A673 (cell line): ENCODE measurements around the gene SAA4. TPM values are rescaled to one million over a fixed set of nuclear protein-coding genes. Genes with fewer than 3 reads are reported as not detected.
"Not testable (repeated sequence)": the region's sequence is repeated elsewhere in the genome, so short reads cannot be mapped to it uniquely, and the experiment has no call there.

Source experiments
- BruUV-seq: library from RNA; stranded (reverse); fragments of 400-500 nt; replicated peaks from 2 replicates; lab custom pipeline; 2021; lab: Mats Ljungman, UMichigan
- CTCF ChIA-PET: fragments of 300-600 bp; sonication (Branson Sonifier 250); formaldehyde crosslinking; loops from one replicate; lab custom pipeline; 2022; ENCODE audit warnings: antibody characterized with exemption; lab: Charles Lee
- POLR2A ChIA-PET: fragments of 300-600 bp; sonication (Branson Sonifier 250); formaldehyde crosslinking; loops from one replicate; lab custom pipeline; 2022; ENCODE audit warnings: antibody characterized with exemption; ENCODE audit not compliant: low non-redundant PET; lab: Charles Lee
- DNase-seq: peaks from one replicate; pipeline ENCODE4 v3.0.0-alpha.2; 2015; ENCODE audit warnings: low spot score
- H3K27ac ChIP-seq: fragments of 200-600 bp; sonication (generic); 2 replicates; pipeline ENCODE4 v1.5.1; 2016; ENCODE audit warnings: mixed run types, low read depth, mild to moderate bottlenecking, mixed read lengths, antibody characterized with exemption, low read length; ENCODE audit not compliant: poor library complexity, severe bottlenecking
- H3K27me3 ChIP-seq: fragments of 200-600 bp; sonication (generic); replicated peaks from 2 replicates; pipeline ENCODE4 v1.6.1; 2017; ENCODE audit warnings: mixed run types, low read depth, mild to moderate bottlenecking, mixed read lengths, antibody characterized with exemption, low read length; ENCODE audit not compliant: insufficient read depth, poor library complexity
- H3K36me3 ChIP-seq: fragments of 200-600 bp; sonication (generic); 2 replicates; pipeline ENCODE4 v1.6.1; 2016; ENCODE audit warnings: mixed run types, mild to moderate bottlenecking, mixed read lengths, antibody characterized with exemption, low read length; ENCODE audit not compliant: insufficient read depth, poor library complexity, severe bottlenecking
- H3K4me1 ChIP-seq: fragments of 200-600 bp; sonication (generic); 2 replicates; pipeline ENCODE4 v1.6.1; 2017; ENCODE audit warnings: mixed run types, mild to moderate bottlenecking, mixed read lengths, antibody characterized with exemption, low read length; ENCODE audit not compliant: insufficient read depth, poor library complexity, severe bottlenecking
- H3K4me3 ChIP-seq: fragments of 200-600 bp; sonication (generic); 2 replicates; pipeline ENCODE4 v1.5.1; 2016; ENCODE audit warnings: low read depth, mixed run types, mild to moderate bottlenecking, mixed read lengths, low read length; ENCODE audit not compliant: poor library complexity, severe bottlenecking
- H3K9me3 ChIP-seq: fragments of 200-600 bp; sonication (generic); 2 replicates; pipeline ENCODE4 v1.6.1; 2016; ENCODE audit warnings: mixed run types, low read depth, mild to moderate bottlenecking, mixed read lengths, antibody characterized with exemption, low read length; ENCODE audit not compliant: poor library complexity, severe bottlenecking
- EZH2 ChIP-seq: fragments of 200-600 bp; sonication (generic); IDR thresholded peaks from 2 replicates; pipeline ENCODE4 v1.6.1; 2017; ENCODE audit warnings: borderline replicate concordance, low read depth, mild to moderate bottlenecking, mixed read lengths, antibody characterized with exemption, low read length; ENCODE audit not compliant: poor library complexity, severe bottlenecking
- intact Hi-C: fragments of 100-400 bp; cut with micrococcal nuclease; formaldehyde crosslinking; loops from one replicate; pipeline ENCODE4 v1.10.0; 2022; ENCODE audit not compliant: unreplicated experiment
- total RNA-seq: library from RNA; stranded (reverse); gene quantifications from 2 replicates; pipeline ENCODE4 v1.2.3, GENCODE V29; 2021
- TF ChIP-seq, protein P1 (sequence below): fragments of 300-800, 200-600 bp; sonication (generic); conservative IDR thresholded peaks from 2 replicates; pipeline ENCODE4 v1.5.1; 2017; ENCODE audit warnings: low read depth, mild to moderate bottlenecking, antibody characterized with exemption, low read length, moderate library complexity, mixed read lengths

Gene SAA4
- total RNA-seq, 1 experiment from 2014 or later, result not detected

DNA sequence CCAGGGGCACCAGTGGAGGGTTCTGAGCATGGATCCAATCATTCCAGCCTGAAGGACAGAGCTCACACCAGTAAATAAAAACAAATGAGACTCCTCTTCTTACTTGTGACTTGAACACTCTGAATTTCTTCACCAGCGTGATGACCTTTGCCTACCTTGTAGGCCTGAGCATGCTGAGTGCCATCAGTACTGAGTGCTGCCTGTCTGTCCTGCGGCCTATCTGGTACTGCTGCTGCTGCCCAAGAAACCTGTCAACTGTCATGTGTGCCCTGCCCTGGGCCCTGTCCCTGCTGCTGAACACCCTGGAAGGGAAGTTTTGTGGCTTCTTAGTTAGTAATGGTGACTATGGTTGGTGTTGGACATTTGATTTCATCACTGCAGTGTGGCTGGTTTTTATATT lies 40.1 kb downstream of the SAA4 start:
- no peaks in the 10 kb centered on the region for H3K4me1 ChIP-seq
- H3K27me3 ChIP-seq, result peaks cover 3% of the 10 kb centered on the region
- POLR2A ChIA-PET, result no interaction called here
- H3K27ac ChIP-seq, result no peak overlapping the region
- intact Hi-C loops, result no loop called here
- DNase-seq, result no peak
- no peaks in the 10 kb centered on the region for H3K36me3 ChIP-seq
- H3K4me3 ChIP-seq, result no peak overlapping the region
- BruUV-seq, result no TSS peak
- TF ChIP-seq EZH2, result no peak
- TF ChIP-seq, protein P1, sequence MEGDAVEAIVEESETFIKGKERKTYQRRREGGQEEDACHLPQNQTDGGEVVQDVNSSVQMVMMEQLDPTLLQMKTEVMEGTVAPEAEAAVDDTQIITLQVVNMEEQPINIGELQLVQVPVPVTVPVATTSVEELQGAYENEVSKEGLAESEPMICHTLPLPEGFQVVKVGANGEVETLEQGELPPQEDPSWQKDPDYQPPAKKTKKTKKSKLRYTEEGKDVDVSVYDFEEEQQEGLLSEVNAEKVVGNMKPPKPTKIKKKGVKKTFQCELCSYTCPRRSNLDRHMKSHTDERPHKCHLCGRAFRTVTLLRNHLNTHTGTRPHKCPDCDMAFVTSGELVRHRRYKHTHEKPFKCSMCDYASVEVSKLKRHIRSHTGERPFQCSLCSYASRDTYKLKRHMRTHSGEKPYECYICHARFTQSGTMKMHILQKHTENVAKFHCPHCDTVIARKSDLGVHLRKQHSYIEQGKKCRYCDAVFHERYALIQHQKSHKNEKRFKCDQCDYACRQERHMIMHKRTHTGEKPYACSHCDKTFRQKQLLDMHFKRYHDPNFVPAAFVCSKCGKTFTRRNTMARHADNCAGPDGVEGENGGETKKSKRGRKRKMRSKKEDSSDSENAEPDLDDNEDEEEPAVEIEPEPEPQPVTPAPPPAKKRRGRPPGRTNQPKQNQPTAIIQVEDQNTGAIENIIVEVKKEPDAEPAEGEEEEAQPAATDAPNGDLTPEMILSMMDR, result no peak
- H3K9me3 ChIP-seq, result no peaks in the 10 kb centered on the region
- CTCF ChIA-PET, result no interaction called here

DNA sequence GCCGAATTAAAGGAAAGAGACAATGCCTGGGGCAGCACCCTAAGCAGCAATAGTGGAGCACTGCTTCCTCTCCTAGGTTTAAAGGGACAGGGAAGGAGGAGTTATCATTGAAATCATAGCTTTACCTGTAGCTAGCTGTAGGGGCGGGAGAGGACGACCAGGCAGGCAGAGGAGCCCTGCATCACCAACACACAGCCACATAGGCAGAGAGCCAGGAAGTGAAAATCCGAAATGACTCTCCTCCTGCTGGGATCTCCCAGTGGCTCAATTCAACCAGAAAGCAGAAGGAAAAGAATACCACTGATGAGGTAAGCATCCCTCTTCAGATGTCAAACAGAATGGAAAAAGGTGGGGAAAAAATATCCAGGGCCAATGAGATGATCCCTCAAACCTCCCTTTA lies 43.6 kb downstream of the SAA4 start:
- DNase-seq, result peak; percentile 2
- TF ChIP-seq, protein P1, result no peak
- no peak for TF ChIP-seq EZH2
- intact Hi-C loops, result no loop called here
- CTCF ChIA-PET, result no interaction called here
- Histone ChIP-seq H3K27me3 (peaks cover 3% of the 10 kb centered on the region), H3K4me1 (no peaks in the 10 kb centered on the region), H3K36me3 (no peaks in the 10 kb centered on the region), H3K9me3 (no peaks in the 10 kb centered on the region), H3K4me3 (no peak overlapping the region), H3K27ac (no peak overlapping the region)
- POLR2A ChIA-PET, result no interaction called here
- no TSS peak for BruUV-seq

DNA sequence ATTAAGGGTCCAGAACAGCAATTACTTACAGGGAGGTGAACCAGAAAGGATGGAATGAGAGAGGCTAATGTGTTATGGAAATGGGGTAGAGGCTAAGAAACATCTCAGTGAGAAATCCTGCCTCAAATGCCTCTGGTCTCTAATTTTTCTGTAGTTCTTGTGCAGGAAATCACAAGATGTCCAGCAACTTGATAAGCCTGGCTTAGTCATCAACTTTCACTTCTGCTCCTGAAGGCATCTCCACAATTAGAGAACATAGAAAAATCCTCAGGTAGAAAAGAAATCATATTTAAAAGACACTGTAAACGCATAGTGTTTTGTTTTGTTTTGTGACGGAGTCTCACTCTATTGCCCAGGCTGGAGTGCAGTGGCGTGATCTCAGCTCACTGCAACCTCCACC lies 45.2 kb downstream of the SAA4 start:
- no peaks in the 10 kb centered on the region for H3K36me3 ChIP-seq
- POLR2A ChIA-PET, result interaction anchor here (0.5 kb wide), 1 partner anchor 76 kb away, joined by 15 read pairs; no protein-coding TSS in a partner anchor
- CTCF ChIA-PET, result no interaction called here
- H3K4me3 ChIP-seq, result no peak overlapping the region
- no peak for DNase-seq
- H3K27me3 ChIP-seq, result peaks cover 8% of the 10 kb centered on the region
- H3K9me3 ChIP-seq, result no peaks in the 10 kb centered on the region
- BruUV-seq, result no TSS peak
- no peak overlapping the region for H3K27ac ChIP-seq
- intact Hi-C loops, result no loop called here
- TF ChIP-seq EZH2, result no peak
- TF ChIP-seq, protein P1, result no peak
- no peaks in the 10 kb centered on the region for H3K4me1 ChIP-seq

DNA sequence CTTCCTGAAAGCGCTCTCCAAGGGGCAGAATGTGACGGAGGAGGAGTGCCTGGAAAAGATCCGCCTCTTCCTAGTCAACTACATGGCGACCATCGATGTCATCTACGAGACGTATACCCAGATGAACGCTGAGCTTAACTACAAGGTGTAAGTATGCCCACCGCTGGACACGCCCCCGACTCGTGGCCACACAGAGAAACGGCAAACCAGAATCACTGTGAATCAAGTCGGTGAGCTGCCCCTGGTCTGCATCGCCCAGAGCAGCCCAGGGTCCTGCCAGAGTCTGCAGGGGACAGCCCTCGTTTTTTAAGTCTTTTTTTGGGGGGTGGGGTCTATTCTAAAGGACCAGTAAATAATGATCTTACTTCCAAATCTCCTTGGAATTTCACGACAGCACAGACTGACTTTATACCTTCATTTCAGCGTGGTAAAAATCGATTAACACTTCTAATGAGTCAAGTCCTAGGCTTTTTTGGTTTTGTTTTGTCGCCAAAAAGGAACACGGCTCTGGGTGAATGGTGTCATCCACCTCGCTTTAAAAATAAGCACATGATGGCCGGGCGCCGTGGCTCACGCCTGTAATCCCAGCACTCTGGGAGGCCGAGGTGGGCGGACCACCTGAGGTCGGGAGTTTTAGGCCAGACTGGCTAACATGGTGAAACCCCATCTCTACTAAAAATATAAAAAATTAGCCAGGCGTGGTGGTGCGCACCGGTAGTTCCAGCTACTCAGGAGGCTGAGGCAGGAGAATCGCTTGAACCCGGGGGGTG lies 46.9 kb downstream of the SAA4 start:
- H3K27ac ChIP-seq, H3K9me3 ChIP-seq, H3K4me3 ChIP-seq, POLR2A ChIA-PET, H3K27me3 ChIP-seq, intact Hi-C loops, H3K4me1 ChIP-seq, DNase-seq, CTCF ChIA-PET, H3K36me3 ChIP-seq, BruUV-seq: not testable (repeated sequence)
